IPS-18c (cell line): ENCODE data around the gene CPB2.
A peak's percentile ranks its signal among the peaks of the same experiment; 100 is the strongest.

Source experiments
- H3K4me3 ChIP-seq: 2 replicates; pipeline ENCODE4 v1.7.0; 2013; ENCODE audit warnings: low read depth, mild to moderate bottlenecking, low read length, moderate library complexity; ENCODE audit not compliant: insufficient read depth
- H3K9me3 ChIP-seq: one replicate; pipeline ENCODE4 v1.6.1; 2013; ENCODE audit warnings: mild to moderate bottlenecking, low read length, moderate library complexity; ENCODE audit not compliant: control insufficient read depth, insufficient read depth

Gene CPB2

DNA sequence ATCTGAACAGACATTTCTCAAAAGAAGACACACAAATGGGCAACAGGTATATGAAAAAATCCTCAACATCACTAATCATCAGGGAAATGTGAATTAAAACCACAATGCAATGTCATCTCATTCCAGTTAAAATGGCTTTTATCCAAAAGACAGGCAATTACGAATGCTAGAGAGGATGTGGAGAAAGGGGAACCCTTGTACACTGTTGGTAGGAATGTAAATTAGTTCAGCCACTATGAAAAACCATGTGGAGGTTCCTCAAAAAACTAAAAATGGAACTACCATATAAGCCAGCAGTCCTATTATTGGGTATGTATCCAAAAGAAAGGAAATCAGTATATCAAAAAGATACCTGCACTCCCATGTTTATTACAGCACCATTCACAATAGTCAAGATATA lies 27.6 kb downstream of the CPB2 start:
- no peaks in the 10 kb centered on the region for H3K9me3 ChIP-seq

DNA sequence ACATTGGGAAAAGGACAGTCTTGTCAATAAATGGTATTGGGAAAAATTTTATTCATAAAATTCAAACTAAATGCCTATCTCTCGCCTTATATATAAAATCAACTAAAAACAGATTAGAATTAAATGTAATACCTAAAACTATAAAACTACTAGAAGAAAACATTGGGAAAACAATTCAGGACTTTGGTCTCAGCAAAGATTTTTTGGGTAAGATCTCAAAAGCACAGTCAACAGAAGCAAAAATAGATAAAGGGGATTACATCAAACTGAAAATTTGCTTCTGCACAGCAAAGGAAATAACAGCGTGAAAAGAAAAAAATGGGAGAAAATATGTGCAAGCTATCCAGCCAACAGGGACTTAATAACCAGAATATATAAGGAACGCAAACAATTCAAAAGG lies 28.0 kb downstream of the CPB2 start:
- no peaks in the 10 kb centered on the region for H3K9me3 ChIP-seq
- no peak overlapping the region for H3K4me3 ChIP-seq

More for the DNA sequence above, 27.6 kb downstream of the CPB2 start:
- H3K4me3 ChIP-seq = no peak overlapping the region

DNA sequence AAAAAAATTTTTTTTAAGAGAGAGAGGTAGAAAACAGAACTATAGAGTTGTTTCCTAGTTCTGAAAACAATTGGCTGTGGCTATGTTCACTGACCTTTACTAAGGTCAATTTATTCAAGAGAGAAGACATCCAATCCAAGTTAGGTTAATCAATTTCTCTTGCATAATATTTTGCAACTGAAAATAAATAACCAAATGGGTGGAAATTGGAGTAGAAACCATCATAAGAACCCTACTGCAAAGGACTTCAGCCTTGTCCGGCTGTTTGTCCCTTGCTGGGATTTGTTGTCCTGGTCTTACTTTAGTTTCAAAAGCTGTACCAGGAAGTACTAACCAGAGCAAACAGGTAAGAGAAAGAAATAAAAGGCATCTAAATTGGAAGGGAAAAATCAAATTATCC lies 29.0 kb downstream of the CPB2 start:
- H3K4me3 ChIP-seq = no peak overlapping the region
- no peaks in the 10 kb centered on the region for H3K9me3 ChIP-seq

DNA sequence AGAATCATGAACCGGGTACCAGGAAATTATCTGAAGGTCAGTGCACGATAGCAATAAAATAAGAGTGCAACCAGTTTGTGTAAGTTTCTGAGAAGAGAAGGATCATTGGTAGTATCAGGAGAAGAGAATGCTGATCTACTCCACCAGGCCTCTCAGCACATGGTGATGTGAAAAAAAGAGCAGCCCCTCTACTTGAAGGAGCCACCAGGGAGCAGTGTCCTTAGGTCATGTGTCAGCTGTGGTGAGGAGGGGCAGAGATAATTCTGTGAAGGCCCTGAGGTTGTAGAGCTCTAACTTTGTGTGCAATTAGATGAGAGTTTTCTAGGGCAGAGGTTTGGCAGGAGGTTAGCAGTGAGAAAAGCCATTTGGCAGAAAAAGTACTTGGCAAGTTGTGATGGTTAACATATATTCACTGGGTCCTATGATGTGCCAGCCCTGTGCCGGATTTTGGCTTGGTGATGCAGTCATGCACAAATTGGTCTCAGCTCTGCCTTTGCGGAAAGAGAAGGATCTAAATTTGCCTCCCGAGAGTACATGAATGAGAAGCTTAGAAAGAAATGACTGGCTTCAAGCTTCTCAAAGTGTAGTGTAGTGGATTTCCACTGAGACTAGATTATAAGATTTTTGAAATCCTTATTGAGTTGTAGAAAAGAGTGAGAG lies 33.1 kb downstream of the CPB2 start:
- Histone ChIP-seq H3K4me3 (no peak overlapping the region), H3K9me3 (no peaks in the 10 kb centered on the region)

DNA sequence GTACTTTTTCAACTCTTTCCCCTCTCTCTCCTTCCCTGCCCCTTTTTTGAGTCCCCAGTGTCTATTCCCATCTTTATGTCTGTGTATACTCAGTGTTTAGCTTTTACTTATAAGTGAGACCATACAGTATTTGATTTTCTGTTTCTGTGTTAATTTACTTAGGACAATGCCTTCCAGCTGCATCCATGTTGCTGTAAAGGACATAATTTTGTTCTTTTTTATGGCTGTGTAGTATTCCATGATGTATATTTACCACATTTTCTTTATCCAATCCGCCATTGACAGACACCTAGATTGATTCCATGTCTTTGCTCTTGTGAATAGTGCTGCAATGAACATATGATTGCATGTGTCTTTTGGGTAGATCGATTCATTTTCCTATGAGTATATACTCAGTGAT lies 41.5 kb downstream of the CPB2 start:
- H3K4me3 ChIP-seq = no peak overlapping the region
- no peaks in the 10 kb centered on the region for H3K9me3 ChIP-seq

DNA sequence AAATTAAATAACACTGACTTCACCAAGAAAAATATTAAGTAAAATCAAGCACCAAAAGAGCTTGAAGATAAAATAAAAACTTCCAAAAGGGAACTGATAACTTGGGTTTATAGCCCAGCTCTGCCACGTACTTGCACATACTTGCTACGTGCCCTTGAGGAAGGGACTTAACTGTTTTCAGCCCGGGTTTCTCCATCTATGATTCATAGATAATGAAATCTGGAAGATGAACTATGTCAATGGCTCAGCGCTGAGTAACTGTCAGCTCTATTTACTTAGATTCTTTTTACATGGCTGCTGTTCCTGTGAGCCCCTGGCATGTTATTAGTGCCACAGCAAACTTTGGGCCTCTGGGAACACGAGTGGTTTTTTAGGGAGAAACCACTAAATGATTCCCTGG lies 42.6 kb downstream of the CPB2 start:
- H3K9me3 ChIP-seq = no peaks in the 10 kb centered on the region
- H3K4me3 ChIP-seq = no peak overlapping the region

DNA sequence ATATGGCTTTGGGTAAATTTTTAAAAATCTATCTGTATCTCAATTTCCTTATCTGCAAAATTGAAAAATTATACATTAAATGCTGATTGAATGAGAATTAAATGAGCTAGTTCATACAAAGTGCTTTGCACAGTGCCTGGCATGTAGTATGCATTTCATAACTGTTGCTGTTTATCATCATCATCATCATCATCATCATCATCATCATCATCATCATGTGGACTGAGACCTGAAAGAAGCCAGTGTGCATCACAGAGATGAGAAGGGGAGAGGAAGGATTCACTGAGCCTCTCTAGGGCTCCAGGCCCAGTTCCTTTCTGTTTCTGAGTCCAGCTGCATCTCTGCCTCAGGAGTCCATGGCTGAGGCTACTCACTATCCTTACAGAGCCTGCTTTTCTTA lies 45.4 kb downstream of the CPB2 start:
- H3K9me3 ChIP-seq = no peaks in the 10 kb centered on the region
- H3K4me3 ChIP-seq = no peak overlapping the region

DNA sequence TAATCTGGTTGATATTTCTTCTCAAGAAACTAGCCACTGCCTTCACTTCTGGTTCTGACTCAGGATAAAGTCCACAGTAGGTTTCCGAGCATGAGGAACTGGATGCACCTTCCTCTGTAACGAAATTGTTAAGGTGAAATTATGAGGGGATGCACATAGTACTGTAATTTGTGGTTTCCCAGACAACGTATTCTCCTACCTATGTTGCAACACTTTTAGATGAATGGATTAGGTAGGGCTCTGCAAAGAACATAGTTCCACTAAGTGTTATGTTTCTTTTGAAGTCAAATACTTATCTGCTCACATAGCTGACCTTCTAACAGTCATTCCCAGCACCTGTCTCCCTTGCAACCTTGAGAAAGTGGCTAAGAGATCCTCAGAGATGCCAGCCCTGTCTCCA lies 46.6 kb downstream of the CPB2 start:
- no peak overlapping the region for H3K4me3 ChIP-seq
- H3K9me3 ChIP-seq = no peaks in the 10 kb centered on the region

DNA sequence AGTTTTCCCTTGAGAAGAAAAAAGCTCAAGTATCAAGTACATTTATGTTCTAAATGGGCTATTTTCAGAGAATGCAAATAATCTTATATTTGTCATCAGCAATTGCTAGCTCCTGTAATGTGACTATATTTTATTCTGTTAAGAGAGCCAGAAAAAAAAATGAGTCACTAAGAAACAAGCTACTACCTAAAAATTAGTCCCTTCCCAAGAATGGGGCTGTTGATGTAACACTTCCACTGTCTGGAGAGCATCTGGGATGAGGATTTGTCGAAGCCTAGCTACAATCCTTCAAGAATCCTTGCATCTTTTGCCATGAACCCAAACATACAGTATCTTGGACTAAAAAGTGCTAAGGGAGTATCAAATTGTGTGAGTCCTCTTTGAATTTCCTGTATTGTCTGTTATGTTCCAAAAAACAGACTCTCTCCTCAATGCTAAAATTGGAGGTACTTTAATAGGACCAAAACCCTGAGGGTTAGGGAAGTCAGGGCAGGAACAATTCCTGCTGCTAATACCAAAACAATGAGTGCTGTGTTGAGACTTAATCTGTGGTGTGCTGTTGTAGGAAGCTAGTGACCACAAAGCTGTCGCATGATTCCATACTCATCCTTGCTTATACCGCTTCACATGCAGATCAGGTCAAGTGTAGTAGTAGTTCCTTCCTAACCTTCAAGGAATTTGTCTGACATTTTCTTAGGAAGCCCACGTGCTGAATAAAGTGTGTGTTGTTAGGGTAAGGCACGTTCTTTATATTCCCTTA lies 47.4 kb downstream of the CPB2 start:
- Histone ChIP-seq H3K9me3 (no peaks in the 10 kb centered on the region), H3K4me3 (no peak overlapping the region)

DNA sequence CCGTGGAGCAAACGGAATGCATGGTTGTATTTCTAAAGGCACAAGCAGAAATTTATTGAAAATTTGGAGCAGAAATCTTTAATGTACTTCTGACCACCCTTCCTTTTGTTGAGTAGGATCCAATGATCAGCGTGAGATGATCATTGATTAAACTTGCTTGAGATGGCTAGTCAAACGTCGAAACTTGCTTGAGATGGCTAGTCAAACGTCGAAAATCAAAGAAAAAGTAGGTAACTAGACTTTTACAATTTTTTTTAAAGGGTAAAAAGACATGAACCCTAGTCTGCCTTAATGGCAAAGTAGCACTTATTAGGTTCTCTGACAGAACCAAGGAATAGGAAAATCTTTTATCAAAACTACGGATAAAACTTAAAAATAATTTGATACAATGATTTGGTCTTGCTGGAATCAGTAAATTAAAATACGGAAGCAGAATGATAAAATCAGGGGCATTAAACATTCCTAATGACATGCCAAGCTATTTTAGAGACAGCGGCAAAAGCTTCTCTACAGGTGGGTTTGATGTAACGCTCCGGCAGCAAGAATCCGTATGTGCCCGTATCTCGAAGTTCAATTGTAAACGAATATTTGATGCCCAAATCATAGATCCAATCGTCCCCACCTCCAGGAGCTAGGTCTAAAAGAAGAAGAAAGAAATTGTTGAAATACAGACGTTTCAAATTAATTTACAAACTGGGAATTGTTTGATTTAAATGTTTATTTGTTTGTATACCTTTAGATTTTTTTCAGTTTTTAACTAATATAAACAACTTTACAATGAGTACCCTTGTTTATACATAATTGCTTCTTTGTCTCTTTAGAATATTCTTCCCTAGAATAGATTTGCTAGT lies 51.4 kb downstream of the CPB2 start:
- Histone ChIP-seq H3K9me3 (no peaks in the 10 kb centered on the region), H3K4me3 (peak overlapping the region; percentile 82)

DNA sequence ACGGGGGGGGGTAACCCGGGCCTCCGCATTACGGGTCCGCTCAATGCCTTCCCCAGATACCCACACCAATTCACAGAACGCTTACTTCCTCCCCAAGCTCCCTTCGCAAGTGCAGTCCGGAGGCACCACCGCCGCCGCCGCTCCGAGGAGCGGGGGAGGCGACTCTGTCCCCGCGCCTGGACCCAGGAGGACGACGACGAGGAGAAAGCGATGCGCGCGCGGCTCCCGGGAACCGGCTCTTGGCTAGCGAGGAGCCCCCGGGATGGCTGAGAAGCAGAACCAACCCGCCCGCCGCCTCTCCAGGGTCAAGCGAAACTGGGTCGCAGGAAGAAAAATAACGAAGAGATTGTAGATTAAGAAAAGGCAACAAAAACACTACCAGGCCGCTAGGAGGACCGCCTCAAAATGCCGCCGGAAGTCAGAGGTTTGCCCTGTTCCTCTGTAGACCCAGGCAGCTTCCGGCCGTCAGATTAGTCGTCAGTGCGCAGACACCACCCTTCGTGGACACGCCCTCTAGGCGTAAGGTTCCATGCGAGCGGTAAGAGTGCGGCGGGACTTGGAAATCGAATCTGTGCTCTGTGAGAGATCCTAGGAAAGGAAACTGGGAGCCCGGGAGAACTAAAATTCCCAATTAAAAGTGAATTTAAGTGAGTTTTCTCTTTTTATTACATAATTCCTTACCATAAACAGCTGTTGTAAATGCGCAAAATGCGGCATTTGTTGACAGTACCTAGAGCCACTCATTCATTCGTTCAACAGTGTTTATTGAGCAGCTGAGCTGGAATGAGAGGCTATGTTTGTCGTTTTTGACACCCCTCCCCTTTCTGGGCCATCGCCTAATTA lies 52.3 kb downstream of the CPB2 start, which contains the start of gene ZC3H13:
ZC3H13 (minus strand) TSS at position 428 of the 843 bp plus-strand sequence. CDS start 7,239 bp downstream, outside the sequence.
- Histone ChIP-seq H3K9me3 (no peaks in the 10 kb centered on the region), H3K4me3 (peak within 1 kb of the TSS; percentile 82)

DNA sequence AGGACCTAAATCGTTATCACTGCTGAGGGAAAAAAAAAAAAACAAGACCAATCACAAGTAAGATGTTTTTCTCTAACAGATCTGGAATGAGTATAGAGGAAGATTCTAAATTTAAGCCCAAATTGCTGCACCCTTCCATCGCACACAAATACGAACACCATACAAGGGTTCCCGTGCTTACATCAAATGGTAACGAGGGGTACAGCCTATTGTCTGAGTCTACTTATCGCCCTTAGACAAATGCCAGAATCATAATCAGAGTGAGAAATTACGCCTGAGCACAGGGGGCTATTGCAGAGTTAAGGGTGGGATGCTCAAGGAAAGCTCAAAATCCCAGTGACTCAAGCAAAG lies 52.9 kb downstream of the CPB2 start:
- Histone ChIP-seq H3K9me3 (no peaks in the 10 kb centered on the region), H3K4me3 (peak overlapping the region; percentile 82)

DNA sequence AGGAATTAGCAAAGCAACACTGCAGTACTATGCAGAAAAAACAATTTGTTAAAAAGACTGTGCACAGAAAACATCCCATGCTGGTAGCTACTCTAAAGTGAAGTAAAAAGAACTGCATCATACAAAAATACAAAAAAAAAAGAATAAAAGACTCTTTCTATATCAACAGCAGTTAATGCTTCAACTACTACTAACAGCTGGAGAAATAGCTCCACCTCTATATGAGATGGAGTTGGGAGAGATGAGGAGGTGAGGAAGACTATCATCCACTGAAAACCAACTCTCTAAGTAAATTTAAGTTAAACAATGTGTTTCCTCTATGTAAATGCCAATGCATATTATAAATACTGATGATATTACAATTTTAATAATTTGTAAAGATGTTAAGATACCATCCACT lies 54.1 kb downstream of the CPB2 start:
- Histone ChIP-seq H3K9me3 (no peaks in the 10 kb centered on the region), H3K4me3 (no peak overlapping the region)

DNA sequence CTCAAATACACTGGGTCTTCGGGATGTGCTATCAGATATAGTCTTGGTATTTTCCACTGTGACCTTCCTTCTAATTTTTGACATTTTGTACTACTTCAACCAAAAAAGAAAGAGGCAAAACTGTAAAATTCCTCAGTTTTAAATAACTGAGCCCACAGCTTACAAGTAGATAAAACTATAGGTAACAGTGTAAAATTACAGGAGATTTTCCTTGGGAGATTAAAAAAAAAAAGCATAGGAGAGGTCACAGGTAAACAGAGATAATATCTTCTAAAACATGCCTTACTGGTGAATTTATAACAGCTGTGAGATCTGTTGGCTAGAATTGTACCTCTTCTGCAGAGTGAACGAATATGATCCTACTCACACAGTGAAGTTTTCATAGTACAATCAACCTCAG lies 59.4 kb downstream of the CPB2 start:
- no peaks in the 10 kb centered on the region for H3K9me3 ChIP-seq
- H3K4me3 ChIP-seq = no peak overlapping the region

DNA sequence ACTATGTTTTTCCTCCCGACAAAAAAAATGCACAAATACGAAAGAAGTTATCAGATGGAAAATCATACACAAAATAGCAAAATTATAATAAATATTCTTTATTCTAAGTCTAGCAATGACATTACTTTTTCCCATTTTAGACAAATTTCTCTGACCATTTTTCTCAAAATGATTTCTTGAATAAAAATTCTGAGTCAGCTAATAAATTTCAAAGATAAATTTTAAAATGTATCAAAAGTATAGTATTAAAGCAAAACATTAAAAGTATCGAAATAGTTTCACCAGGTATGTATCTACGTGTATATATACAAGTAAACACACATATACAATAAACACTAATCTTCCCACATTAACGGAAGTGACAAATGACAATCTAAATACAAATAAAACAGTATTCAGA lies 61.2 kb downstream of the CPB2 start:
- H3K4me3 ChIP-seq = no peak overlapping the region
- H3K9me3 ChIP-seq = no peaks in the 10 kb centered on the region

DNA sequence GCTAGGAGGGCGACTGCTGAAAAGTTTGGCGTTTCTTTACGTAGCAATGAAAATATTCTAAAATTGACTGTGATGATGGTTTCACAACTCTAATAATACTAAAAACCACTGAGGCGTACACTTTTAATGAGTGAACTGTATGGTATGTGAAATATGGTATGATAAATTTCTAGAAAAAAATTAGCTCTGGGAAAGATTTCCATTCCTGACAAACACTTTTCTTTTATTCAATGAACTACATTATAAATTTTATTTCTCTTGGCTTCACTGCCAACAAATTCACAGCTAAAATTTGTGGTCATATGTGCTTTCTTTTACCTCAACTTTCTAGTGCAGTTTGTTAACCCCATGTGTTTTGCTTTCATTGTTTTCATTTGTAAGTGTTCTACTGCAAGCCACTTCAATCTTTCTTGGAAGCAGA lies 63.4 kb downstream of the CPB2 start:
- H3K9me3 ChIP-seq = no peaks in the 10 kb centered on the region
- H3K4me3 ChIP-seq = no peak overlapping the region

DNA sequence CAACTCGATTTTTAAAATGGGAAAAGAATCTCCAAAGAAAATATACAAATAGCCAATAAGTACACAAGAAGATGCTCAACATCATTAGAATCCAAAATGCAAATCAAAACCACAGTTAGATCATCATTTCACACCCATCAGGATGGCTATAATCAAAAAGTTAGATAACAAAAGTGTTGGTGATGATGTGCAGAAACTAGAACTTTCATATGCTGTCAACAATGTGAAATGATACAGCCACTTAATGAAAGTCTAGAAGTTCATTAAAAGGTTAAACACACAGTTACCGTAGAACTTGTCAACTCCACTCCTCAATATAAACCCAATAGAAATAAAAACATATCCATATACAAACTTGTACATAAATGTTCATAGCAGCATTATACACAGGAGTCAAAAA lies 64.1 kb downstream of the CPB2 start:
- no peaks in the 10 kb centered on the region for H3K9me3 ChIP-seq
- no peak overlapping the region for H3K4me3 ChIP-seq
